Endodermal cell (in vitro differentiated cells): Measurements from ENCODE around the gene DHX34. TPM values are rescaled to one million over a fixed set of nuclear protein-coding genes. Genes with fewer than 3 reads are reported as not detected.
A peak's percentile ranks its signal among the peaks of the same experiment; 100 is the strongest.

ENCODE experiments used
- DNase-seq: peaks from one replicate; pipeline ENCODE4 v3.0.0-alpha.2; 2017
- H3K27ac ChIP-seq: 2 replicates; pipeline ENCODE4 v1.5.1; 2013; ENCODE audit warnings: mild to moderate bottlenecking, low read depth, low read length, moderate library complexity
- H3K27me3 ChIP-seq: 2 replicates; pipeline ENCODE4 v1.6.1; 2013; ENCODE audit warnings: mild to moderate bottlenecking, low read length, moderate library complexity; ENCODE audit not compliant: insufficient read depth, control insufficient read depth, poor library complexity, severe bottlenecking
- H3K36me3 ChIP-seq: 2 replicates; pipeline ENCODE4 v1.7.0; 2013; ENCODE audit warnings: mild to moderate bottlenecking, low read length, moderate library complexity; ENCODE audit not compliant: control insufficient read depth, insufficient read depth
- H3K4me1 ChIP-seq: one replicate; pipeline ENCODE4 v1.7.0; 2013; ENCODE audit warnings: low read length; ENCODE audit not compliant: control insufficient read depth, insufficient read depth
- H3K4me3 ChIP-seq: 2 replicates; pipeline ENCODE4 v1.5.1; 2013; ENCODE audit warnings: mild to moderate bottlenecking, low read length, moderate library complexity
- H3K9ac ChIP-seq: 2 replicates; pipeline ENCODE4 v1.6.1; 2013; ENCODE audit warnings: mild to moderate bottlenecking, low read length, moderate library complexity; ENCODE audit not compliant: poor library complexity, severe bottlenecking; ENCODE audit errors: extremely low read depth
- H3K9me3 ChIP-seq: 2 replicates; pipeline ENCODE4 v1.6.1; 2013; ENCODE audit warnings: mild to moderate bottlenecking, low read length, moderate library complexity; ENCODE audit not compliant: control insufficient read depth
- H3K27ac Mint-ChIP-seq: 2 replicates; pipeline ENCODE4 v1.8.0; 2020; ENCODE audit warnings: mixed read lengths
- H3K27me3 Mint-ChIP-seq: 2 replicates; pipeline ENCODE4 v1.8.0; 2021; ENCODE audit warnings: mild to moderate bottlenecking, mixed read lengths; ENCODE audit not compliant: insufficient read depth
- H3K36me3 Mint-ChIP-seq: 2 replicates; pipeline ENCODE4 v1.8.0; 2020; ENCODE audit warnings: low read depth, mixed read lengths
- H3K4me1 Mint-ChIP-seq: 2 replicates; pipeline ENCODE4 v1.8.0; 2020; ENCODE audit warnings: mixed read lengths
- H3K4me3 Mint-ChIP-seq: 2 replicates; pipeline ENCODE4 v1.8.0; 2020; ENCODE audit warnings: mild to moderate bottlenecking, moderate library complexity, mixed read lengths
- H3K9me3 Mint-ChIP-seq: 2 replicates; pipeline ENCODE4 v1.8.0; 2020; ENCODE audit warnings: mild to moderate bottlenecking, mixed read lengths
- CTCF ChIP-seq: fragments of 200-600 bp; sonication (generic); conservative IDR thresholded peaks from 2 replicates; pipeline ENCODE4 v1.5.0; 2021; ENCODE audit warnings: antibody characterized with exemption, mild to moderate bottlenecking
- WGBS, 2 experiments: methylation state at CpG; one replicate each; pipeline versions ENCODE4 v1.1.5 to v1.1.7; 2013; ENCODE audit warnings: missing lambda C conversion rate in 2 of 2, mixed read lengths in 1 of 2; ENCODE audit not compliant: insufficient coverage in 1 of 2, insufficient read length in 1 of 2; 5-methylcytosine and 5-hydroxymethylcytosine counted together
- total RNA-seq, 2 donors: library from RNA; stranded (reverse); fragmentation: NEBNext Ultra II Directional in 1 of 2; extraction: Animal tissue kit (Norgen Biotek cat#: 25700) in 1 of 2; gene quantifications; 2 replicates in 1 of 2; 3 replicates in 1 of 2; pipeline ENCODE4 v1.2.1, GENCODE V29; 2021

The DHX34 gene
- total RNA-seq, 2 donors from 2014 or later = 36.9 to 43.9 TPM

- no peak overlapping the region for H3K27ac Mint-ChIP-seq
- peaks cover 2% of the 10 kb centered on the region for H3K27me3 Mint-ChIP-seq
- peaks cover 4% of the 10 kb centered on the region for H3K4me1 Mint-ChIP-seq
- WGBS, 2 experiments = 48 to 66% methylated on average over 11 to 12 of the region's 12 CpGs
- H3K27me3 ChIP-seq = no peaks in the 10 kb centered on the region
- peaks cover 3% of the 10 kb centered on the region for H3K9me3 Mint-ChIP-seq
- no peak overlapping the region for H3K4me3 Mint-ChIP-seq
- no peaks in the 10 kb centered on the region for H3K4me1 ChIP-seq
- no peaks in the 10 kb centered on the region for H3K9me3 ChIP-seq
- H3K9ac ChIP-seq = no peak overlapping the region
- H3K4me3 ChIP-seq = no peak overlapping the region
- DNase-seq = peak; percentile 77
- no peak for TF ChIP-seq CTCF
- H3K36me3 Mint-ChIP-seq = no peaks in the 10 kb centered on the region
- H3K27ac ChIP-seq = no peak overlapping the region
- no peaks in the 10 kb centered on the region for H3K36me3 ChIP-seq
These were observed 33.8 kb upstream of the DHX34 start for GRCh38 chr19:47315125-47315821.

- Mint-ChIP-seq H3K36me3 (no peaks in the 10 kb centered on the region), H3K4me1 (peaks cover 4% of the 10 kb centered on the region), H3K9me3 (peaks cover 3% of the 10 kb centered on the region), H3K27ac (no peak overlapping the region), H3K27me3 (peaks cover 2% of the 10 kb centered on the region), H3K4me3 (no peak overlapping the region)
- no peak overlapping the region for H3K4me3 ChIP-seq
- WGBS, 2 experiments = 86 to 90% methylated on average over 3 to 4 of the region's 4 CpGs
- no peak overlapping the region for H3K9ac ChIP-seq
- DNase-seq = no peak
- no peaks in the 10 kb centered on the region for H3K27me3 ChIP-seq
- H3K36me3 ChIP-seq = no peaks in the 10 kb centered on the region
- no peaks in the 10 kb centered on the region for H3K9me3 ChIP-seq
- H3K27ac ChIP-seq = no peak overlapping the region
- no peak for TF ChIP-seq CTCF
- H3K4me1 ChIP-seq = no peaks in the 10 kb centered on the region
These were observed 32.6 kb upstream of the DHX34 start for GRCh38 chr19:47316513-47316912.

- no peak overlapping the region for H3K27ac Mint-ChIP-seq
- H3K36me3 Mint-ChIP-seq = no peaks in the 10 kb centered on the region
These were observed 28.9 kb upstream of the DHX34 start for GRCh38 chr19:47319923-47320871.

More at GRCh38 chr19:47319923-47320871, 28.9 kb upstream of the DHX34 start:
- H3K27me3 Mint-ChIP-seq = no peaks in the 10 kb centered on the region
- no peaks in the 10 kb centered on the region for H3K36me3 ChIP-seq
- no peaks in the 10 kb centered on the region for H3K9me3 ChIP-seq
- no peak overlapping the region for H3K27ac ChIP-seq
- H3K4me1 Mint-ChIP-seq = peaks cover 4% of the 10 kb centered on the region
- H3K9me3 Mint-ChIP-seq = no peaks in the 10 kb centered on the region
- WGBS, 2 experiments = 95 to 98% methylated on average over 38 to 46 of the region's 46 CpGs
- H3K4me3 ChIP-seq = no peak overlapping the region
- no peaks in the 10 kb centered on the region for H3K27me3 ChIP-seq
- TF ChIP-seq CTCF = no peak
- no peaks in the 10 kb centered on the region for H3K4me1 ChIP-seq
- no peak for DNase-seq
- H3K9ac ChIP-seq = no peak overlapping the region
- H3K4me3 Mint-ChIP-seq = no peak overlapping the region
